ENCODE data around the gene TEAD1. TPM values are rescaled to one million over a fixed set of nuclear protein-coding genes. Genes with fewer than 3 reads are reported as not detected.

Gene TEAD1
- total RNA-seq, 2 experiments from 2014 or later: 0.25 to 0.83 TPM

GRCh38 chr11:12748561-12748960 lies 74.3 kb downstream of the TEAD1 start:
- H3K36me3 Mint-ChIP-seq (ENCODE audit: low read depth): no peaks in the 10 kb centered on the region
- intact Hi-C loops (cut with micrococcal nuclease): no loop called here
- H3K4me1 Mint-ChIP-seq (ENCODE audit: low read depth): no peaks in the 10 kb centered on the region
- ChIA-PET CTCF (no interaction called here), POLR2A (no interaction called here)
- DNase-seq (no peak), ATAC-seq (no peak)
- no peak for TF ChIP-seq CTCF (IDR thresholded peaks at IDR 0.05)
- H3K27me3 Mint-ChIP-seq: peaks cover 25% of the 10 kb centered on the region
- no peak overlapping the region for H3K4me3 Mint-ChIP-seq
- no peaks in the 10 kb centered on the region for H3K9me3 Mint-ChIP-seq
- H3K27ac Mint-ChIP-seq: no peak overlapping the region

- ATAC-seq: no peak
- POLR2A ChIA-PET: no interaction called here
- CTCF ChIA-PET: no interaction called here
Measured at GRCh38 chr11:12749442-12749841, 75.2 kb downstream of the TEAD1 start.

GRCh38 chr11:12750181-12750580 lies 76.0 kb downstream of the TEAD1 start:
- H3K36me3 Mint-ChIP-seq (ENCODE audit: low read depth): no peaks in the 10 kb centered on the region
- H3K27me3 Mint-ChIP-seq: peaks cover 22% of the 10 kb centered on the region
- no peaks in the 10 kb centered on the region for H3K9me3 Mint-ChIP-seq
- intact Hi-C loops (cut with micrococcal nuclease): no loop called here
- CTCF ChIA-PET: no interaction called here
- H3K4me1 Mint-ChIP-seq (ENCODE audit: low read depth): no peaks in the 10 kb centered on the region
- no peak for TF ChIP-seq CTCF (IDR thresholded peaks at IDR 0.05)
- ATAC-seq: no peak
- POLR2A ChIA-PET: no interaction called here
- DNase-seq: no peak
- H3K27ac Mint-ChIP-seq: no peak overlapping the region
- H3K4me3 Mint-ChIP-seq: no peak overlapping the region

More at GRCh38 chr11:12749442-12749841, 75.2 kb downstream of the TEAD1 start:
- H3K27me3 Mint-ChIP-seq: peaks cover 22% of the 10 kb centered on the region
- no peak overlapping the region for H3K4me3 Mint-ChIP-seq
- no peaks in the 10 kb centered on the region for H3K9me3 Mint-ChIP-seq
- no peaks in the 10 kb centered on the region for H3K4me1 Mint-ChIP-seq (ENCODE audit: low read depth)
- no peak for DNase-seq
- H3K27ac Mint-ChIP-seq: no peak overlapping the region
- no peaks in the 10 kb centered on the region for H3K36me3 Mint-ChIP-seq (ENCODE audit: low read depth)
- TF ChIP-seq CTCF (IDR thresholded peaks at IDR 0.05): no peak
- intact Hi-C loops (cut with micrococcal nuclease): no loop called here

GRCh38 chr11:12752868-12753524 lies 78.8 kb downstream of the TEAD1 start:
- CTCF ChIA-PET: no interaction called here
- no peak for TF ChIP-seq CTCF (IDR thresholded peaks at IDR 0.05)
- ATAC-seq (no peak), DNase-seq (no peak)
- Mint-ChIP-seq H3K9me3 (no peaks in the 10 kb centered on the region), H3K27me3 (peaks cover 17% of the 10 kb centered on the region), H3K36me3 (ENCODE audit: low read depth) (no peaks in the 10 kb centered on the region), H3K4me3 (no peak overlapping the region), H3K27ac (no peak overlapping the region), H3K4me1 (ENCODE audit: low read depth) (no peaks in the 10 kb centered on the region)
- intact Hi-C loops (cut with micrococcal nuclease): no loop called here
- POLR2A ChIA-PET: no interaction called here

- no peak for TF ChIP-seq CTCF (IDR thresholded peaks at IDR 0.05)
- Mint-ChIP-seq H3K4me1 (ENCODE audit: low read depth) (no peaks in the 10 kb centered on the region), H3K27ac (no peak overlapping the region), H3K27me3 (peaks cover 8% of the 10 kb centered on the region), H3K9me3 (no peaks in the 10 kb centered on the region), H3K36me3 (ENCODE audit: low read depth) (no peaks in the 10 kb centered on the region), H3K4me3 (no peak overlapping the region)
- POLR2A ChIA-PET: no interaction called here
- ATAC-seq: no peak
- DNase-seq: no peak
- intact Hi-C loops (cut with micrococcal nuclease): no loop called here
- CTCF ChIA-PET: no interaction called here
Measured at GRCh38 chr11:12754021-12754420, 79.8 kb downstream of the TEAD1 start.
